IMR-90 (cell line): ENCODE data around the gene IFNL1. TPM values are rescaled to one million over a fixed set of nuclear protein-coding genes. Genes with fewer than 3 reads are reported as not detected.

ENCODE experiments used
- ATAC-seq: fragments of 200-7000 bp; cut with Tn5 transposase; 2 replicates; pipeline ENCODE4 v1.9.1; 2020; ENCODE audit warnings: low read depth, mild to moderate bottlenecking, moderate library complexity
- BruUV-seq: library from RNA; stranded (reverse); fragments of 400-500 nt; replicated peaks from 2 replicates; lab custom pipeline; 2021; lab: Mats Ljungman, UMichigan
- CTCF ChIA-PET: fragments of 300-600 bp; formaldehyde crosslinking; extraction: SDS; loops from one replicate; lab custom pipeline; 2021; ENCODE audit warnings: antibody characterized with exemption; lab: Yijun Ruan, JAX
- POLR2A ChIA-PET: fragments of 300-600 bp; sonication (Branson Sonifier 250); formaldehyde crosslinking; loops from one replicate; lab custom pipeline; 2022; ENCODE audit warnings: antibody characterized with exemption; ENCODE audit not compliant: unreplicated experiment; lab: Charles Lee
- DNase-seq: peaks from one replicate; pipeline ENCODE4 v3.0.0; 2013
- H2AFZ ChIP-seq: replicated peaks from 2 replicates; pipeline ENCODE3; 2013; ENCODE audit warnings: low read length, mild to moderate bottlenecking; ENCODE audit not compliant: poor library complexity
- H2AK5ac ChIP-seq: 2 replicates; pipeline ENCODE4 v1.6.1; 2013; ENCODE audit warnings: low read depth, low read length, inconsistent platforms
- H2AK9ac ChIP-seq: replicated peaks from 2 replicates; pipeline ENCODE3; 2013; ENCODE audit warnings: mild to moderate bottlenecking, low read depth, low read length, moderate library complexity; ENCODE audit not compliant: poor library complexity
- H2BK120ac ChIP-seq: 2 replicates; pipeline ENCODE4 v1.6.1; 2013; ENCODE audit warnings: low read depth, low read length, inconsistent platforms
- H2BK15ac ChIP-seq: 3 replicates; pipeline ENCODE4 v1.6.1; 2013; ENCODE audit warnings: low read depth, low read length, inconsistent platforms
- H2BK20ac ChIP-seq: 2 replicates; pipeline ENCODE4 v1.6.1; 2013; ENCODE audit warnings: low read depth, mild to moderate bottlenecking, inconsistent platforms, low read length, moderate library complexity
- H2BK5ac ChIP-seq: 2 replicates; pipeline ENCODE4 v1.6.1; 2013; ENCODE audit warnings: mild to moderate bottlenecking, low read depth, low read length, inconsistent platforms; ENCODE audit not compliant: poor library complexity, severe bottlenecking
- H3K14ac ChIP-seq: replicated peaks from 2 replicates; pipeline ENCODE4 v1.6.1; 2013; ENCODE audit warnings: low read depth, low read length, inconsistent platforms
- H3K18ac ChIP-seq: 2 replicates; pipeline ENCODE4 v1.6.1; 2013; ENCODE audit warnings: low read depth, low read length, control low read depth
- H3K23ac ChIP-seq: 2 replicates; pipeline ENCODE4 v1.6.1; 2013; ENCODE audit warnings: low read depth, low read length, inconsistent platforms
- H3K27ac ChIP-seq: 2 replicates; pipeline ENCODE4 v1.5.1; 2013; ENCODE audit warnings: mild to moderate bottlenecking, control low read depth, low read length; ENCODE audit not compliant: insufficient read depth
- H3K27me3 ChIP-seq: 2 replicates; pipeline ENCODE4 v1.6.1; 2013; ENCODE audit warnings: low read length; ENCODE audit not compliant: control insufficient read depth, insufficient read depth
- H3K36me3 ChIP-seq: 2 replicates; pipeline ENCODE4 v1.6.1; 2013; ENCODE audit warnings: low read length, mixed read lengths; ENCODE audit not compliant: control insufficient read depth, insufficient read depth
- H3K4ac ChIP-seq: 2 replicates; pipeline ENCODE4 v1.6.1; 2013; ENCODE audit warnings: low read depth, low read length, inconsistent platforms
- H3K4me1 ChIP-seq: 2 replicates; pipeline ENCODE4 v1.6.1; 2013; ENCODE audit warnings: low read length, mixed read lengths; ENCODE audit not compliant: control insufficient read depth, insufficient read depth
- H3K4me2 ChIP-seq: 2 replicates; pipeline ENCODE4 v1.6.1; 2013; ENCODE audit warnings: low read depth, mild to moderate bottlenecking, control low read depth, low read length, moderate library complexity
- H3K4me3 ChIP-seq: 2 replicates; pipeline ENCODE4 v1.5.1; 2013; ENCODE audit warnings: low read depth, mild to moderate bottlenecking, control low read depth, low read length, moderate library complexity; ENCODE audit not compliant: insufficient read depth
- H3K56ac ChIP-seq: 2 replicates; pipeline ENCODE4 v1.6.1; 2013; ENCODE audit warnings: low read length, inconsistent platforms; ENCODE audit not compliant: insufficient read depth; ENCODE audit errors: extremely low read depth
- H3K79me1 ChIP-seq, 2 experiments: 2 replicates each; pipeline ENCODE4 v1.6.1; 2013; ENCODE audit warnings: low read length in 2 of 2, inconsistent platforms in 1 of 2, low read depth in 1 of 2
- H3K9ac ChIP-seq: 2 replicates; pipeline ENCODE4 v1.6.1; 2013; ENCODE audit warnings: low read depth, low read length, control low read depth
- H3K9me1 ChIP-seq: 2 replicates; pipeline ENCODE4 v1.6.1; 2013; ENCODE audit warnings: low read length, inconsistent platforms; ENCODE audit not compliant: insufficient read depth
- H3K9me3 ChIP-seq: 2 replicates; pipeline ENCODE4 v1.6.1; 2013; ENCODE audit warnings: low read length; ENCODE audit not compliant: control insufficient read depth, insufficient read depth
- H4K20me1 ChIP-seq: 2 replicates; pipeline ENCODE4 v1.6.1; 2013; ENCODE audit warnings: low read length, inconsistent platforms; ENCODE audit not compliant: insufficient read depth
- H4K5ac ChIP-seq: 2 replicates; pipeline ENCODE4 v1.6.1; 2013; ENCODE audit warnings: mild to moderate bottlenecking, low read depth, low read length, control low read depth
- H4K8ac ChIP-seq, 2 experiments: 2 replicates each; pipeline ENCODE4 v1.6.1; 2013; ENCODE audit warnings: low read depth in 2 of 2, low read length in 2 of 2, control low read depth in 1 of 2, inconsistent platforms in 1 of 2
- H4K91ac ChIP-seq: 2 replicates; pipeline ENCODE4 v1.6.1; 2013; ENCODE audit warnings: low read depth, low read length, inconsistent platforms; ENCODE audit not compliant: insufficient read depth
- RCOR1 ChIP-seq: IDR thresholded peaks from 2 replicates; pipeline ENCODE4 v1.6.1; 2012; ENCODE audit warnings: mild to moderate bottlenecking, low read length, improper control_type of control experiment; ENCODE audit not compliant: insufficient replicate concordance
- WGBS, 2 experiments: methylation state at CpG; one replicate each; pipeline versions ENCODE4 v1.1.5 to v1.1.7; 2013; ENCODE audit warnings: missing lambda C conversion rate in 2 of 2; ENCODE audit not compliant: insufficient read length in 1 of 2; ENCODE audit errors: extremely low coverage in 2 of 2; 5-methylcytosine and 5-hydroxymethylcytosine counted together
- dilution Hi-C: fragments of 300-500 bp; cut with HindIII; formaldehyde crosslinking; loops from one replicate; pipeline ENCODE4 v1.14.3; 2018; ENCODE audit warnings: low sequenced_read_pairs; ENCODE audit not compliant: unreplicated experiment
- in situ Hi-C: fragments of 300-500 bp; cut with MboI; formaldehyde crosslinking; loops from 3 replicates; pipeline ENCODE4 v1.14.3; 2019; ENCODE audit warnings: low sequenced_read_pairs, inconsistent platforms, mixed read lengths
- intact Hi-C: fragments of 100-400 bp; cut with micrococcal nuclease; formaldehyde crosslinking; loops from 2 replicates; pipeline ENCODE4 v1.10.0; 2022
- polyA plus RNA-seq, 3 experiments: library from polyadenylated mRNA; depleted of rRNA; stranded (reverse); fragments of >200 nt; gene quantifications; 2 replicates each; pipeline ENCODE4 v1.2.3, GENCODE V29; 2012; ENCODE audit warnings: low replicate concordance in 1 of 3
- total RNA-seq: library from RNA; depleted of rRNA; stranded (reverse); fragments of >200 nt; gene quantifications from 2 replicates; pipeline ENCODE4 v1.2.3, GENCODE V29; 2012
- TF ChIP-seq, protein P1 (sequence below): fragments of 150-350 bp; IDR thresholded peaks from 2 replicates; pipeline ENCODE4 v1.6.1; 2017; ENCODE audit warnings: mild to moderate bottlenecking, antibody characterized with exemption, low read length, low read depth

The IFNL1 gene
- total and polyA plus RNA-seq, 2 of the 4 experiments (the other 2 are of a cell fraction) = not detected

DNA sequence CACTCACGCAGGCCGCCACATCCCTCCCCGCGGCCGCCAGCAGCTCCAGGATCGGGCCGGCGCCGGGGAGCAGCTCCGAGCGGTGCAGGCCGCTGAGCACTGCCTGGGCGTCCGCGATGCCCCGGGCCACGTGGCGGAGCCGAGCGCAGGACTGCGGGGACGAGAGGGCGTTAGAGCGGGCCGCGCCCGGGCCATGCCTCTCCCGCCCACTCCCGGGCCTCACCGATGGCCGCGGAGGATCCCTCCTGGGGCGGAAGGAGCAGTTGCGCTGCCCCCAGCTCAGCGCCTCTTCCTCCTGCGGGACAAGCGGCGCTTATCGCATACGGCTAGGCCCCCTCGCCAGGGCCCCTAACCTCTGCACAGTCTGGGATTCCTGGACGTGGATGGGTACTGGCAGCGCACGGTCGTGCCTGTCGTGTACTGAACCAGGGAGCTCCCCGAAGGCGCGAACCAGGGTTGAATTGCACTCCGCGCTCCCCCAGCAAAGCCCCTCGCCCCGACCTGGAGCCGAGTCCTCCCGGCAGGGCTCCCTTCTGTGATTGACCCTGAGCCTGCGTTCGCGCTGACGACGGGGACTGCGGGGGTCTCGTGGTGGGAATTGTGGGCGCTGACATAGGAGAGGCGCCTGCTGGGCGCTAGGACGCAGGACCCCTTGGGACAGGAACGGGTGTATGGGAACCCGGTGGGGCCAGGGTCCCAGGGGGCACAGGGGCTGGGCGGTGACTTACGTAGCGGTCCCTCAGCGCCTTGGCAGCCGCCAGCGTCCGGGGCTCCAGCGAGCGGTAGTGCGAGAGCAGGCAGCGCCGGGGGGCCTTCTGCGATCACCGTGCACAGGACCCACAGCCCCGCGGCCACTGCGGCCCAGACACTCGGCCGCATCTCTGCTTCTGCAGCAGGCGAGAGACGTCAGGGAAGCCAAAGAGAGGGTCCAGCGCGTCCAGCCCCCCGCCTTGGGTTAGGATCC, 48.2 kb upstream of the IFNL1 start (continued):
- TF ChIP-seq, protein P1, sequence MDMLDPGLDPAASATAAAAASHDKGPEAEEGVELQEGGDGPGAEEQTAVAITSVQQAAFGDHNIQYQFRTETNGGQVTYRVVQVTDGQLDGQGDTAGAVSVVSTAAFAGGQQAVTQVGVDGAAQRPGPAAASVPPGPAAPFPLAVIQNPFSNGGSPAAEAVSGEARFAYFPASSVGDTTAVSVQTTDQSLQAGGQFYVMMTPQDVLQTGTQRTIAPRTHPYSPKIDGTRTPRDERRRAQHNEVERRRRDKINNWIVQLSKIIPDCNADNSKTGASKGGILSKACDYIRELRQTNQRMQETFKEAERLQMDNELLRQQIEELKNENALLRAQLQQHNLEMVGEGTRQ = no peak

DNA sequence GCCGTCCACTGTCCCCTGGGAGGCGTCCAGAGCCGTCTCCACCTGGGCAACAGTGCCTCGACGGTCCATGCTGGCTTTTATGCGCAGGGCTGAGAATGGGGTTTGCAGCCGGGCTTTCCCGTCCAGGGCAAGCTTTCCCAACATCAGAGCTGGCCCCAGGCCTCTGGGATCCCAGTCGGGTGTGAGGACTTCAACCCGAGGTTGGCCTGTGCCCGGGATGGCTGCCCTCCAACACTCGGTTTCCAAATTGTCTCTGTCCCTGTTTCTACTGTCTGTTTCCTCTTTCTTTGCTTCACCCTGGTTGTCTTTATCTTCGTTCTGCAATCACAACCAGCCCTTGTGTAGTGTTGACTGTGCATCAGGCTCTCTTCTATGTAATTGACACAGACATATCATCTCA, 47.4 kb upstream of the IFNL1 start, which contains the start of gene IFNL4:
Gene IFNL4, minus strand, starts transcription at position 51 of the 400 bp plus-strand sequence.
- CTCF ChIA-PET = interaction anchor here (0.6 kb wide), 1 partner anchor 37 kb away, joined by 5 read pairs; no protein-coding TSS in a partner anchor
- no peak within 1 kb of the TSS for H2AK9ac ChIP-seq
- BruUV-seq = no TSS peak
- no peak within 1 kb of the TSS for H3K4me3 ChIP-seq
- no peak within 1 kb of the TSS for H3K23ac ChIP-seq
- no peaks in the 10 kb centered on the region for H4K20me1 ChIP-seq
- no peaks in the 10 kb centered on the region for H3K36me3 ChIP-seq
- H2BK5ac ChIP-seq = no peak within 1 kb of the TSS
- H3K9me3 ChIP-seq = peaks cover 2% of the 10 kb centered on the region; the same call in 1 of the 2 replicates
- no peak within 1 kb of the TSS for H3K27ac ChIP-seq
- no peak within 1 kb of the TSS for H3K56ac ChIP-seq
- no peak within 1 kb of the TSS for H2BK15ac ChIP-seq
- no peak for TF ChIP-seq RCOR1
- H3K9ac ChIP-seq = no peak within 1 kb of the TSS
- H4K91ac ChIP-seq = no peak within 1 kb of the TSS
- H4K8ac ChIP-seq = no peak within 1 kb of the TSS
- ATAC-seq (no peak), DNase-seq (no peak)
- no peaks in the 10 kb centered on the region for H3K9me1 ChIP-seq
- WGBS, 2 experiments = 64% methylated on average over 11 of the region's 13 CpGs; no CpG with 5 or more reads in 1 of the 2 experiments
- no peak within 1 kb of the TSS for H3K4me2 ChIP-seq
- dilution Hi-C loops (no loop called here), in situ Hi-C loops (no loop called here), intact Hi-C loops (no loop called here)
- no peaks in the 10 kb centered on the region for H3K79me1 ChIP-seq
- H2BK120ac ChIP-seq = no peak within 1 kb of the TSS
- H3K4ac ChIP-seq = no peak within 1 kb of the TSS
- H3K18ac ChIP-seq = no peak within 1 kb of the TSS
- H2BK20ac ChIP-seq = no peak within 1 kb of the TSS
- H3K27me3 ChIP-seq = peaks cover 52% of the 10 kb centered on the region
- no peaks in the 10 kb centered on the region for H3K4me1 ChIP-seq
- peak within 1 kb of the TSS; percentile 32 for H2AFZ ChIP-seq
- POLR2A ChIA-PET = no interaction called here
- no peak within 1 kb of the TSS for H2AK5ac ChIP-seq
- H4K5ac ChIP-seq = no peak within 1 kb of the TSS
- no peak within 1 kb of the TSS for H3K14ac ChIP-seq
